HG03558 (cell line): ENCODE measurements around the gene LHFPL6.
A peak's percentile ranks its signal among the peaks of the same experiment; 100 is the strongest.

Experiments
- ATAC-seq: cut with Tn5 transposase; IDR thresholded peaks from one replicate; pipeline ENCODE4 v1.9.1; 2021; ENCODE audit warnings: moderate number of reproducible peaks; ENCODE audit not compliant: unreplicated experiment; ENCODE audit errors: extremely low read depth

LHFPL6 gene

GRCh38 chr13:39399102-39399501 lies 203.9 kb downstream of the LHFPL6 start:
- no peak for ATAC-seq

GRCh38 chr13:39397896-39398265 lies 205.1 kb downstream of the LHFPL6 start:
- no peak for ATAC-seq

GRCh38 chr13:39397226-39397895 lies 205.6 kb downstream of the LHFPL6 start:
- no peak for ATAC-seq

GRCh38 chr13:39394796-39395678 lies 208.0 kb downstream of the LHFPL6 start:
- no peak for ATAC-seq

- no peak for ATAC-seq
Measured at GRCh38 chr13:39391761-39392160, 211.2 kb downstream of the LHFPL6 start.

- no peak for ATAC-seq
Measured at GRCh38 chr13:39389013-39389412, 214.0 kb downstream of the LHFPL6 start.

- no peak for ATAC-seq
Measured at GRCh38 chr13:39385621-39386231, 217.3 kb downstream of the LHFPL6 start.

GRCh38 chr13:39385154-39385553 lies 217.8 kb downstream of the LHFPL6 start:
- no peak for ATAC-seq

- ATAC-seq, result no peak
Measured at GRCh38 chr13:39381456-39381855, 221.5 kb downstream of the LHFPL6 start.

GRCh38 chr13:39379667-39380655 lies 223.0 kb downstream of the LHFPL6 start:
- ATAC-seq, result no peak

- ATAC-seq, result peak; percentile 89
Measured at GRCh38 chr13:39379118-39379517, 223.9 kb downstream of the LHFPL6 start.

GRCh38 chr13:39378306-39378705 lies 224.7 kb downstream of the LHFPL6 start:
- no peak for ATAC-seq

GRCh38 chr13:39377699-39378098 lies 225.3 kb downstream of the LHFPL6 start:
- ATAC-seq, result no peak

- no peak for ATAC-seq
Measured at GRCh38 chr13:39376076-39376475, 226.9 kb downstream of the LHFPL6 start.

- no peak for ATAC-seq
Measured at GRCh38 chr13:39375601-39376000, 227.4 kb downstream of the LHFPL6 start.

GRCh38 chr13:39374741-39375189 lies 228.2 kb downstream of the LHFPL6 start:
- no peak for ATAC-seq

- ATAC-seq, result no peak
Measured at GRCh38 chr13:39373145-39373544, 229.8 kb downstream of the LHFPL6 start.

GRCh38 chr13:39371706-39372105 lies 231.3 kb downstream of the LHFPL6 start:
- no peak for ATAC-seq

GRCh38 chr13:39370554-39370953 lies 232.4 kb downstream of the LHFPL6 start:
- ATAC-seq, result no peak

GRCh38 chr13:39370048-39370447 lies 232.9 kb downstream of the LHFPL6 start:
- no peak for ATAC-seq
